Glutamatergic neuron (in vitro differentiated cells): ENCODE measurements around the gene CENPL. TPM values are rescaled to one million over a fixed set of nuclear protein-coding genes. Genes with fewer than 3 reads are reported as not detected.

Experiments used
- DNase-seq: peaks from one replicate; pipeline ENCODE4 v3.0.0; 2022
- H3K27ac Mint-ChIP-seq: one replicate; pipeline ENCODE4 v1.8.0; 2020; ENCODE audit warnings: mild to moderate bottlenecking, mixed read lengths, inconsistent platforms; ENCODE audit not compliant: unreplicated experiment
- H3K27me3 Mint-ChIP-seq: one replicate; pipeline ENCODE4 v1.8.0; 2020; ENCODE audit warnings: mild to moderate bottlenecking, moderate library complexity, mixed read lengths, inconsistent platforms; ENCODE audit not compliant: unreplicated experiment
- H3K36me3 Mint-ChIP-seq: one replicate; pipeline ENCODE4 v1.8.0; 2020; ENCODE audit warnings: mild to moderate bottlenecking, mixed read lengths, inconsistent platforms; ENCODE audit not compliant: unreplicated experiment
- H3K4me1 Mint-ChIP-seq: one replicate; pipeline ENCODE4 v1.8.0; 2020; ENCODE audit warnings: mild to moderate bottlenecking, low read depth, mixed read lengths, inconsistent platforms; ENCODE audit not compliant: unreplicated experiment
- H3K4me3 Mint-ChIP-seq: one replicate; pipeline ENCODE4 v1.8.0; 2020; ENCODE audit warnings: mild to moderate bottlenecking, mixed read lengths, inconsistent platforms; ENCODE audit not compliant: unreplicated experiment
- H3K9me3 Mint-ChIP-seq: one replicate; pipeline ENCODE4 v1.8.0; 2020; ENCODE audit warnings: mild to moderate bottlenecking, moderate library complexity, mixed read lengths, inconsistent platforms; ENCODE audit not compliant: unreplicated experiment
- total RNA-seq: library from RNA; stranded (reverse); fragmentation: NEBNext Ultra II Directional; extraction: Animal tissue kit (Norgen Biotek cat#: 25700); gene quantifications from one replicate; pipeline ENCODE4 v1.2.1, GENCODE V29; 2021; ENCODE audit not compliant: unreplicated experiment
- TF ChIP-seq, protein P1 (sequence below): fragments of 200-600 bp; sonication (generic); IDR thresholded peaks from one replicate; pipeline ENCODE4 v1.5.0; 2021; ENCODE audit not compliant: partially characterized antibody, unreplicated experiment

Gene CENPL
- total RNA-seq, 1 donor from 2014 or later = 4.3 TPM

GRCh38 chr1:173866413-173867115 lies 41.9 kb upstream of the CENPL start:
- Mint-ChIP-seq H3K27me3 (peaks cover 7% of the 10 kb centered on the region), H3K36me3 (peaks cover 4% of the 10 kb centered on the region), H3K9me3 (peaks cover 14% of the 10 kb centered on the region), H3K4me3 (peak overlapping the region; percentile 98), H3K27ac (peak overlapping the region; percentile 99), H3K4me1 (peaks cover 18% of the 10 kb centered on the region)
- TF ChIP-seq, protein P1, sequence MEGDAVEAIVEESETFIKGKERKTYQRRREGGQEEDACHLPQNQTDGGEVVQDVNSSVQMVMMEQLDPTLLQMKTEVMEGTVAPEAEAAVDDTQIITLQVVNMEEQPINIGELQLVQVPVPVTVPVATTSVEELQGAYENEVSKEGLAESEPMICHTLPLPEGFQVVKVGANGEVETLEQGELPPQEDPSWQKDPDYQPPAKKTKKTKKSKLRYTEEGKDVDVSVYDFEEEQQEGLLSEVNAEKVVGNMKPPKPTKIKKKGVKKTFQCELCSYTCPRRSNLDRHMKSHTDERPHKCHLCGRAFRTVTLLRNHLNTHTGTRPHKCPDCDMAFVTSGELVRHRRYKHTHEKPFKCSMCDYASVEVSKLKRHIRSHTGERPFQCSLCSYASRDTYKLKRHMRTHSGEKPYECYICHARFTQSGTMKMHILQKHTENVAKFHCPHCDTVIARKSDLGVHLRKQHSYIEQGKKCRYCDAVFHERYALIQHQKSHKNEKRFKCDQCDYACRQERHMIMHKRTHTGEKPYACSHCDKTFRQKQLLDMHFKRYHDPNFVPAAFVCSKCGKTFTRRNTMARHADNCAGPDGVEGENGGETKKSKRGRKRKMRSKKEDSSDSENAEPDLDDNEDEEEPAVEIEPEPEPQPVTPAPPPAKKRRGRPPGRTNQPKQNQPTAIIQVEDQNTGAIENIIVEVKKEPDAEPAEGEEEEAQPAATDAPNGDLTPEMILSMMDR = no peak
- no peak for DNase-seq

DNA sequence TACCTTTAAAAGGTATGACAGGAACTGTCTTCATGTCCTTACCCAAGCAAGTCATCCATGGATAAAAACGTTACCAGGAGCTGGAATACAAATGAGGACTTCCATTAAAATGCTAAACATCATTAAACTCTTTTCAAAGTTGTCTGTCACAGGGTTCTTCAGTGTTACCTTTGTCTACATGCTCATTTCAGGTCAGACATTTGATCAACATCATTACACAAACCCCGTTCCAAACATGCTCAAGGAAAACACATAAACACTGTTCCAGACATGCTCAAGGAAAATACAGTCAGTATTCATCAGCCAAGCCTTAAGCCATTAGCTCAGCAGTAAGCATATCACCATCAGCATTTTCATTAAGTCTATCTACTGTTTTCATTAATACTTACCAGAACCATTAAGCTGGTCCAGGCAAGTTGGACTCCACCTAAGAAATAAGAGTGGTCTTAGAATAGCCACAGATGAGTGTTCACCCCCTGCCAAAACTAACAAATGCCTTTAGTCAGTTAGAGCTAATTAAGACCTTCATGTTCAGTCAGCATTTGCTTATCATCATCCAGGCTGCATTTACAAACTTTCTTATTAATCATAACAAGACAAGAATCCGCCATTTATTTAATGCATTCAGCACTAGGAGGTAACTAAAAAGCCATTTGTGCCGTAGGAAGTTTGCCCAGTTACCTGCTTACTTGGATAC lies 40.9 kb upstream of the CENPL start:
- peaks cover 7% of the 10 kb centered on the region for H3K27me3 Mint-ChIP-seq
- DNase-seq = no peak
- peaks cover 4% of the 10 kb centered on the region for H3K36me3 Mint-ChIP-seq
- H3K27ac Mint-ChIP-seq = peak overlapping the region; percentile 33
- peak overlapping the region; percentile 98 for H3K4me3 Mint-ChIP-seq
- peaks cover 18% of the 10 kb centered on the region for H3K4me1 Mint-ChIP-seq
- H3K9me3 Mint-ChIP-seq = peaks cover 14% of the 10 kb centered on the region
- TF ChIP-seq, protein P1 = no peak

- Mint-ChIP-seq H3K27me3 (peaks cover 7% of the 10 kb centered on the region), H3K4me3 (no peak overlapping the region), H3K36me3 (peaks cover 4% of the 10 kb centered on the region), H3K4me1 (peaks cover 18% of the 10 kb centered on the region), H3K27ac (no peak overlapping the region), H3K9me3 (peaks cover 14% of the 10 kb centered on the region)
- no peak for DNase-seq
- TF ChIP-seq, protein P1 = no peak
Measured at GRCh38 chr1:173864179-173864867, 39.6 kb upstream of the CENPL start.

DNA sequence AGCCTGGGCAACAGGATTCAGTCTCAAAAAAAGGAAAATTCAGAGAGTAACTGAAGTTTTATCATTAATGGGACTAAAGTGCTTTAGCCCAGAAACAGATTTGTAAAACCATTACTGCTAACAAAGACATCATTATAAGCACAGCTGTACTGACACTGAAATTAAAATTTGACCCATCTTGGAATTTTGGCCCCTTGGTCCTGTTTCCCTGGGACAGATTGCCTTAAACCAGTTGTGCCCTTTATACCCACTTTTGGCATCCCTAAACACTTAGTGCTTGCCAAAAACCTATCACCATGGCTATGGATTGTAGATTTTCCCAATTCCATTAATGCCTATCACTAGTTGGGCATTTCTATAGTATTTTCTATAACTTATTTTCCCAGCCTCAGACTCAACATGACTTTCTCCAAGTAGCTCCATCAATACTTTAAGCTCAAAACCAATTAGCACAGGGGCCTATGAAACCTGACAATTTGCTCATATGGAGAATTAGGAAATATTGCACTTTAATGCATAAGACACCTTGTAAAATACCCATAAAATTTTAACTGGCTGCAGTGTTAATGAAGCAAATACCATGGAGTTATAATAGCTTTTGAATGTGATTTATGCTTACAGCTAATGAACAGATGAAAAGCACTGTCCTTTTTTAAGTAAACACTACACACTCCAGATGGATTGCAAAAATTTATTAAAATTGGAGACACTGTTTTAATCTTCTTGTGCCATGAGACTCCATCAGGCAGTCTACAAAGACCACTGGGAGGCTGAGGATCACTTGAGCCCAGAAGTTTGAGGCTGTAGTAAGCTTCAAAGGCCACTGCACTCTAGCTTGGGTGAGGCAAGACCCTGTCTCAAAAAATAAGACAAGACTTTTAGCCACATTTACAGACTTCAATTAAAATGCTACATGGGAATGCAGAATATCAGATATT lies 38.8 kb upstream of the CENPL start:
- Mint-ChIP-seq H3K4me1 (peaks cover 17% of the 10 kb centered on the region), H3K9me3 (peaks cover 8% of the 10 kb centered on the region), H3K4me3 (no peak overlapping the region), H3K27ac (no peak overlapping the region), H3K27me3 (peaks cover 4% of the 10 kb centered on the region), H3K36me3 (peaks cover 4% of the 10 kb centered on the region)
- DNase-seq = no peak
- TF ChIP-seq, protein P1 = no peak
